Cardiac fibroblast (primary cell): ENCODE results near the gene PPFIA2.

Source experiments
- DNase-seq, 2 donors: peaks; one replicate each; pipeline versions ENCODE4 v3.0.0 to v3.0.0-alpha.2; 2010; ENCODE audit warnings: low read depth in 2 of 2
- H3K4me3 ChIP-seq, 2 donors: replicated peaks in 1 of 2; 1 replicate in 1 of 2; 2 replicates in 1 of 2; pipeline ENCODE4 v1.5.1; 2011; ENCODE audit warnings: low read depth in 2 of 2, low read length in 2 of 2, mild to moderate bottlenecking in 2 of 2, moderate library complexity in 1 of 2
- TF ChIP-seq, protein P1 (sequence below): IDR thresholded peaks from one replicate; pipeline ENCODE4 v1.5.1; 2011; ENCODE audit warnings: low read depth, mild to moderate bottlenecking, low read length, inconsistent platforms

Gene PPFIA2

DNA sequence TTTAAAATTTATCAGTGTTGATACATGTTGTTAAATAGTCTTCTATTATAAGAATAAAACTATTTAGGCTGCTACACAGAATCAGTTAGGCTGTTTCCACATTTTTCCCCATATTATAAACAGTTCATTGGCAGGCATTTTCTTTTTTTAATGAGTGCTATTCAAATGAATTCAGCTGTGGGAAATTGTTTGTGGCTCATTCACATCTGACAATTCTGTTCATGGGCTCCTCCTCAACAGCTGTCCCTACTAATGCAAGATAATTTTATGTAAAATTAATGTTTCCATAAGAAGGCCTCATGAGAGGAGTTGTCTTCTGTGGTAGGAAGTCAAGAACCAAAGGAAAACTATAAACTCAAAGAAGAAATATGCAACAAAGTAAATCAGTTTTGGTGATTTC, 218.0 kb downstream of the PPFIA2 start:
- H3K4me3 ChIP-seq, result no peak overlapping the region
- TF ChIP-seq, protein P1, sequence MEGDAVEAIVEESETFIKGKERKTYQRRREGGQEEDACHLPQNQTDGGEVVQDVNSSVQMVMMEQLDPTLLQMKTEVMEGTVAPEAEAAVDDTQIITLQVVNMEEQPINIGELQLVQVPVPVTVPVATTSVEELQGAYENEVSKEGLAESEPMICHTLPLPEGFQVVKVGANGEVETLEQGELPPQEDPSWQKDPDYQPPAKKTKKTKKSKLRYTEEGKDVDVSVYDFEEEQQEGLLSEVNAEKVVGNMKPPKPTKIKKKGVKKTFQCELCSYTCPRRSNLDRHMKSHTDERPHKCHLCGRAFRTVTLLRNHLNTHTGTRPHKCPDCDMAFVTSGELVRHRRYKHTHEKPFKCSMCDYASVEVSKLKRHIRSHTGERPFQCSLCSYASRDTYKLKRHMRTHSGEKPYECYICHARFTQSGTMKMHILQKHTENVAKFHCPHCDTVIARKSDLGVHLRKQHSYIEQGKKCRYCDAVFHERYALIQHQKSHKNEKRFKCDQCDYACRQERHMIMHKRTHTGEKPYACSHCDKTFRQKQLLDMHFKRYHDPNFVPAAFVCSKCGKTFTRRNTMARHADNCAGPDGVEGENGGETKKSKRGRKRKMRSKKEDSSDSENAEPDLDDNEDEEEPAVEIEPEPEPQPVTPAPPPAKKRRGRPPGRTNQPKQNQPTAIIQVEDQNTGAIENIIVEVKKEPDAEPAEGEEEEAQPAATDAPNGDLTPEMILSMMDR, result no peak

GRCh38 chr12:81539279-81539678, 219.9 kb downstream of the PPFIA2 start:
- no peak overlapping the region for H3K4me3 ChIP-seq
- TF ChIP-seq, protein P1, result no peak
- no peak for DNase-seq

More for the DNA sequence above, 218.0 kb downstream of the PPFIA2 start:
- no peak for DNase-seq

DNA sequence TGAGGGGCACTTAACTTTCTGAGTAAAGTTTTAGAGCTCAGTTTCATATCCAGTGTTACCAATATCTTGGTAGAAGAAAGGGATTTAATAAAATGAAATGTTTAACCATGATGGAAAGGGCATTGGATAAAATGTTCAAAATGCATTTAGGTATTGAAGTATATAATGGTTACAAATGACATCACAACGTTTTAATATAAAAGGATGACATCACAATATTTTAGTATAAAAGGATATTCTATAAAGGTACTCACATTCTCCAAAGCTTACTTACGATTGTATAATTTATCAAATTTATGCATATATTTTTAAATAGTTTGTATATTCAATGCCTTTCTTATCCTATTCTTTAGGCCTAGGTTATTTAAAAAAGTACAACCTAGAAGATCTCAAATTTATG, 226.1 kb downstream of the PPFIA2 start:
- TF ChIP-seq, protein P1, result no peak
- H3K4me3 ChIP-seq, result no peak overlapping the region
- no peak for DNase-seq

DNA sequence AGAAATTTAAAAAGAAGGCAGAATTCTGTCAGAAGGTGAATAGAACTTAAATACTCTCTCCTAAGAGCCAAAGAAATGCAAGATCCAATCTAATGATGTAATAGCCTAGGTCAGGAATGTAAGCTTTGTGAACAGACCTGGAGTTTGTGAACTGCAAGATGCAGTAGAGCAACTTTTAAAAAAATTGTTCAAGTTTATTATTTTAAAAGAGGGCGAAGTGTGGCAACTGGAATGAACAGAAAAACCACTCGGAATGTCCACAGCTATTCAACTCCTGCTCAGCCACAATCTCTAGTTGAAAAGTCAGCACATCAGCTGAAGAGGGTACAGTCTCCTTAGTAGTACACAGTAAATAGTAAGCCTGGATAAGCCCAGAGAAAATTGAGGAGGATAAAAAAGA, 228.8 kb downstream of the PPFIA2 start:
- DNase-seq, result no peak
- TF ChIP-seq, protein P1, result no peak
- H3K4me3 ChIP-seq, result no peak overlapping the region

GRCh38 chr12:81520064-81520945, 238.8 kb downstream of the PPFIA2 start:
- no peak overlapping the region for H3K4me3 ChIP-seq

DNA sequence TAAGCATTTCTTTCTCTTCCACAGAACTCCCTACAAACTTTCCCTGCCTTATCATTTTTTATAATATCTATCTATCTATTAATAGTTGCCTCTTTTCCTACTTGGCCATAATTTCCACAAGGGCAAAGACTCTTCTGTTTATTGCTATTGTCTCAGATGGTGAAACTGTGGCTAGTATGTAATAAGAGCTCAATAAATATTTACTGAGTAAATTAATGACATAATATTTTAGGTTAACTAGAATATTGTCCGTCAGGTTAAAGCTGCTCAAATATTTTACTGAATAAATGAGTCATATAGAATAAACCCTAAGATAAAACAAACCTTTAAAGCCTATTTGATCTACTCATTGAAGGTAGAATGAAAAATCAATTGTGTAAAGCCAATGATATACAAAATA, 240.5 kb downstream of the PPFIA2 start:
- no peak overlapping the region for H3K4me3 ChIP-seq
- TF ChIP-seq, protein P1, result no peak
- no peak for DNase-seq

More at GRCh38 chr12:81520064-81520945, 238.8 kb downstream of the PPFIA2 start:
- TF ChIP-seq, protein P1, result no peak
- peak in 1 of 2 donors; percentile 4 for DNase-seq
